ENCODE data around the gene ZBTB26.

GRCh38 chr9:122912964-122913673 lies 18.2 kb downstream of the ZBTB26 start, which contains the start of gene ZBTB6:
- peak; percentile 96 for TF ChIP-seq POLR2A (IDR thresholded peaks at IDR 0.05; ENCODE audit: low read depth, low read length)
- TF ChIP-seq POLR2AphosphoS5 (IDR thresholded peaks at IDR 0.05; ENCODE audit: low read depth, low read length), result peak; percentile 95
- peak; percentile 67 for TF ChIP-seq TAF1 (IDR thresholded peaks at IDR 0.05; ENCODE audit: borderline replicate concordance, low read depth, low read length)
